DND-41 (cell line): ENCODE measurements around the gene GLMN.

Experiments used
- EZH2 ChIP-seq: IDR thresholded peaks from 3 replicates; pipeline ENCODE4 v1.6.1; 2012; ENCODE audit warnings: borderline replicate concordance, low read depth, mild to moderate bottlenecking, moderate library complexity, low read length, inconsistent platforms; ENCODE audit not compliant: severe bottlenecking
- TF ChIP-seq, protein P1 (sequence below): IDR thresholded peaks from 2 replicates; pipeline ENCODE4 v1.5.1; 2012; ENCODE audit warnings: borderline replicate concordance, low read length, moderate library complexity, mild to moderate bottlenecking; ENCODE audit not compliant: poor library complexity, severe bottlenecking; ENCODE audit errors: extremely low read depth

GRCh38 chr1:92314024-92314423 lies 15.2 kb upstream of the GLMN start:
- TF ChIP-seq, protein P1, sequence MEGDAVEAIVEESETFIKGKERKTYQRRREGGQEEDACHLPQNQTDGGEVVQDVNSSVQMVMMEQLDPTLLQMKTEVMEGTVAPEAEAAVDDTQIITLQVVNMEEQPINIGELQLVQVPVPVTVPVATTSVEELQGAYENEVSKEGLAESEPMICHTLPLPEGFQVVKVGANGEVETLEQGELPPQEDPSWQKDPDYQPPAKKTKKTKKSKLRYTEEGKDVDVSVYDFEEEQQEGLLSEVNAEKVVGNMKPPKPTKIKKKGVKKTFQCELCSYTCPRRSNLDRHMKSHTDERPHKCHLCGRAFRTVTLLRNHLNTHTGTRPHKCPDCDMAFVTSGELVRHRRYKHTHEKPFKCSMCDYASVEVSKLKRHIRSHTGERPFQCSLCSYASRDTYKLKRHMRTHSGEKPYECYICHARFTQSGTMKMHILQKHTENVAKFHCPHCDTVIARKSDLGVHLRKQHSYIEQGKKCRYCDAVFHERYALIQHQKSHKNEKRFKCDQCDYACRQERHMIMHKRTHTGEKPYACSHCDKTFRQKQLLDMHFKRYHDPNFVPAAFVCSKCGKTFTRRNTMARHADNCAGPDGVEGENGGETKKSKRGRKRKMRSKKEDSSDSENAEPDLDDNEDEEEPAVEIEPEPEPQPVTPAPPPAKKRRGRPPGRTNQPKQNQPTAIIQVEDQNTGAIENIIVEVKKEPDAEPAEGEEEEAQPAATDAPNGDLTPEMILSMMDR, result no peak
- no peak for TF ChIP-seq EZH2
